ENCODE measurements around the gene PELI3.
A peak's percentile ranks its signal among the peaks of the same experiment; 100 is the strongest.
"Not testable (repeated sequence)": the region's sequence is repeated elsewhere in the genome, so short reads cannot be mapped to it uniquely, and the experiment has no call there.

The PELI3 gene

GRCh38 chr11:66466225-66467033 lies at the start of gene PELI3:
TSS of gene PELI3 (plus strand) at chr11:66466905. CDS start at chr11:66468129, 1,224 bp downstream.
- peak; percentile 93 for DNase-seq (ENCODE audit: low spot score)

DNA sequence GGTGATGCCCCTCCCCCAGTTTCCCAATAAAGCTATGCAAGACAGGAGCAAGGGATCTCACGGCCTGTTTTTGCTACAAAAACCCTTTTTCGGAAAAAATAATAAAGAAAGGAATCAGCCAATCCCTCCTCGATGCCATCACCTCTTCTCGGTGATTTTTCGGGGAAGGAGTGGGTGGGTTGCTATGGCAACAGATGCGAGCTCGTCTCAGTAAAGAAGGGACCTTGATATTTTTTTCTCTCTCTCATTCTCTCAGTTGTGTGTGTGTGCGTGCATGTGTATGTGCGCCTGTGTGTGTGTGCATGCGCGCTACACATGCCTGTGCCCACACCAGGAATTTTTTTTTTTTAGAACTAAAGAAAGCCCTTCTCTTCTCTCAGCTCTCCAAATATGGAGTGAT lies 49.7 kb upstream of the PELI3 start:
- no peak for DNase-seq (ENCODE audit: low spot score)

- no peak for DNase-seq (ENCODE audit: low spot score)
Measured at GRCh38 chr11:66418168-66418985, 48.3 kb upstream of the PELI3 start.

DNA sequence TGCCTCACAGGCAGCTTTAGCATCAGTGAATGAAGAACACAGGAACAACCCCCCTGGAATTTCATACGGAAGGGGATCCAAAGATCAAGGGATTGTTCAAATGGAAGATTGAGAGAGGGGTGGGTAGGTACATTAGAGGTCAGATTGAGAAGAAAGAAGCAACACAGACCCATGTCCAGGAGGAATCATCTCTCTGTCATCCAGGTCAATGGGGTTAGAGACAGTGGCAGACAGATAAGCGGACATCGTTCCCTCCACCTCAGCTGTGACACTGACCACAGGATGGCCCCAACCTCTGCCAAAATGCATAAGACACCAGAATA lies 47.8 kb upstream of the PELI3 start:
- no peak for DNase-seq (ENCODE audit: low spot score)

GRCh38 chr11:66419825-66420224 lies 46.9 kb upstream of the PELI3 start:
- DNase-seq (ENCODE audit: low spot score), result no peak

DNA sequence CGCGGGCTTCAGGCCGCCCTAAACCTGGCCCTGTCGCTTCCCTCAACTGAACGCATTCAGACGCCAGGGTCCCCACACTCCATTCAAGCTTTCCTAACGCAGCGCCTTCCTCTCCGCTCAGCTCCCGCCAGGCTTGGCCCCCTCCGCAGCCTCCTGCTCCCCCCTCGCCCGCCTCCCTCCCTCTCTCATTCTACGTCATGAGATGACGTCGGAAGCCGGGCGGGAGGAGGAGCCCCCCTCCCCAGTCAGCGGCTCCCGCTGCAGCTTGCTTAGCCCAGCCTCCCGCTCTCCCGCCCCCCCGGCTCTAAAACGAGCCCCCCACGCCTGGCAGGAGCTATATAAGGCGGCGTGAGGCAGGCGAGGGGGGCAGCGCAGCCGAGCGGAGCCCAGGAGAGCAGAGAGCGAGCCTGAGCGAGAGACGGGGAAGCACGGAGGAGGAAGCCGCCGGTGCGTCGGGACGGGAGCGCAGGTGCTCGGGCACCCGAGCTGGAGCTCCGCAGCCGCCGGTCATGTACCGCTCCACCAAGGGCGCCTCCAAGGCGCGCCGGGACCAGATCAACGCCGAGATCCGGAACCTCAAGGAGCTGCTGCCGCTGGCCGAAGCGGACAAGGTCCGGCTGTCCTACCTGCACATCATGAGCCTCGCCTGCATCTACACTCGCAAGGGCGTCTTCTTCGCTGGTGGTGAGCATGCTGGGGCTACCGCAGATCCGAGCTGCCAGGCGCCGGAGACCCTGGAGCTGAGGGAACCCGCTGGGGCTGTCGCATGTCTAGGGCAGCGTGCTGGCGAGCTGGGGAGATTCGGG lies 45.8 kb upstream of the PELI3 start, which contains the start of gene NPAS4:
Gene NPAS4 (plus strand): TSS at position 365 of the 806 bp plus-strand sequence. CDS start 145 bp downstream, at position 510.
- DNase-seq (ENCODE audit: low spot score), result no peak

- peak; percentile 83 for DNase-seq (ENCODE audit: low spot score)
Measured at GRCh38 chr11:66421492-66422205, 45.1 kb upstream of the PELI3 start.

GRCh38 chr11:66426314-66426713 lies 40.4 kb upstream of the PELI3 start:
- no peak for DNase-seq (ENCODE audit: low spot score)

GRCh38 chr11:66428933-66429332 lies 37.8 kb upstream of the PELI3 start:
- no peak for DNase-seq (ENCODE audit: low spot score)

- peak; percentile 57 for DNase-seq (ENCODE audit: low spot score)
Measured at GRCh38 chr11:66429983-66430602, 36.6 kb upstream of the PELI3 start.

- not testable (repeated sequence) for DNase-seq (ENCODE audit: low spot score)
Measured at GRCh38 chr11:66431287-66431686, 35.4 kb upstream of the PELI3 start.

DNA sequence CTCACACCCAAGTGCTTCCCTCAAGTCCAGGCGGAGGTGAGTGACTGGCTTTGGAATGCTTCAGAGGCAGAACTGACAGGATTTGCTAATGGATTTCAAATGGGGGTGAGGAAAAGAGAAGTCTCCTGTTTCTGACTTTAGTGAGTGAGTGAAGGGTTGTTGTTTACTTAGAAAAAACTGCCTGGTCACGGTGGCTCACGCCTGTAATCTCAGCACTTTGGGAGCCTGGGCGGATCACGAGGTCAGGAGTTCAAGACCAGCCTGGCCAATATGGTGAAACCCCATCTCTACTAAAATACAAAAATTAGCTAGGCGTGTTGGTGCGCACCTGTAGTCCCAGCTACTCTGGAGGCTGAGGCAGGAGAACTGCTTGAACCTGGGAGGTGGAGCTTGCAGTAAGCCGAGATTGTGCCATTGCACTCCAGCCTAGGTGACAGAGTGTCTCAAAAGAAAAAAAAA lies 34.8 kb upstream of the PELI3 start:
- not testable (repeated sequence) for DNase-seq (ENCODE audit: low spot score)

- DNase-seq (ENCODE audit: low spot score), result no peak
Measured at GRCh38 chr11:66432597-66432996, 34.1 kb upstream of the PELI3 start.

DNA sequence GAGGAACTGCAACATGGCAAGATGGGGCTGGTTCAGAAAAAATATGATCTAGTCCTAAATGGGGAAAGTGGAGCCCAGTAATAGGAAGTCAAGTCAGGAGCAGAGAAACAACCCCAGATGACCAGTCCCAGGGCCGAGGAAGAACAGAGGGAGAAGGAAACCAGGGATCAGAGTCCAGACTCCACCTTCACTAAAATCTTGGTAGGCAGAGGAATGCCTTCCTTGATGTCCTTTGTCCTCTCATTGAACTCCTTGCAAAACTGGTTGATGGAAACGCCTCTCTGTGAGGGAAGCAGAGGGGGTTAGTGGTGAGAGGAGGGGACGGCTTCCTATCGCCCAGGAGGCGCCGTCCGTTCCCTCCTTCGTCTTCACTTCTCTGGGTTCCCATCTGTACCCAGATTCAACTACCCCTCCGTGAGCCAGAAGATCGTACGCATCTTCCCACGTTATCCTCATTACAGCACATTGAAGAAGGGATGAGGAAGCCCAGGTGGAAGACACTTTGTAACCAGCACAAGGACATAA lies 28.7 kb upstream of the PELI3 start:
- no peak for DNase-seq (ENCODE audit: low spot score)

DNA sequence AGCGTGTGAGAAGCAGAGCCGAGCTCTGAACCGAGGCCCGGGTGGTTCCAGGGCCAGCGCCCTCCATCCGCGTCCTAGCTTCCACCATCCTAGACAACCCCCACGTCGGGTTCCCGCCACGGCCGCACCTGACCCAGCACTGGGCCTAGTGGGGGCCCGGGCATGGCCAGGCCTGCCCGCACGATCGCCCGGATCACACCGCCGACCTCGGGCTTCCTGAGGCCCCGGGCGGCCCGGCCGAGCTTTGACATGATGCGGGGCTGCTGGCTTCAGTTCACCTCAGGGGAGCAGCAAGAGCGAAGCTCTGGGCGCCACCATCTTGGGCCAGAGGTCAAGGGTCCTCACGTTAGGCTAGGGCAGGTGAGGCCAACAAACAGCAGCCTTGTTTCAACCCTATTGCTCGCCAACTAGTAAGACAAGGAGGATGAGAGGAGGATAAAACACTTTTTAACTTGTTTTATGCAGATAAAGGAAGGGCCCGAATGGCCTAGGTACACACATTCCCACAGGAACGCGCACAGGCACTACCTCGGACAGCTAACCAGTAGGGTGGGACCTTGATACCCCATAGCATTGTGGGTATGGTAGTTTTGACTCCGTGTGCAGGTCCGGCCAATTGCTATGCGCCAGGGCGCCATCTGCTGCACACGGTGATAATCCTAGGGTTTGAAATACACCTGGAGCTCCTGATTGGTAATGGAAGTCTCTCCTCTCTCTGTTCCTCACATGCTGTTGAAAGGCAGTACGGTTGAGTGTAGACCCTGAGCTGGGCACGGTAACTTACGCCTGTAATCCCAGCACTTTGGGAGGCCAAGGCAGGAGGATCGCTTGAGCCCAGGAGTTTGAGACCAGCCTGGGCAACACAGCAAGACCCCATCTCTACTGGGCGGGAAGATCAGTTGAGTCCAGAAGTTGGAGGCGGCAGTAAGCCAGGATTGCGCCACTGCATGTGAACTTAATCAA lies 27.9 kb upstream of the PELI3 start, which contains the start of gene MRPL11:
Gene MRPL11 (minus strand): TSS at position 345 of the 963 bp plus-strand sequence. CDS start 94 bp downstream, at position 251.
- DNase-seq (ENCODE audit: low spot score), result peak; percentile 92

DNA sequence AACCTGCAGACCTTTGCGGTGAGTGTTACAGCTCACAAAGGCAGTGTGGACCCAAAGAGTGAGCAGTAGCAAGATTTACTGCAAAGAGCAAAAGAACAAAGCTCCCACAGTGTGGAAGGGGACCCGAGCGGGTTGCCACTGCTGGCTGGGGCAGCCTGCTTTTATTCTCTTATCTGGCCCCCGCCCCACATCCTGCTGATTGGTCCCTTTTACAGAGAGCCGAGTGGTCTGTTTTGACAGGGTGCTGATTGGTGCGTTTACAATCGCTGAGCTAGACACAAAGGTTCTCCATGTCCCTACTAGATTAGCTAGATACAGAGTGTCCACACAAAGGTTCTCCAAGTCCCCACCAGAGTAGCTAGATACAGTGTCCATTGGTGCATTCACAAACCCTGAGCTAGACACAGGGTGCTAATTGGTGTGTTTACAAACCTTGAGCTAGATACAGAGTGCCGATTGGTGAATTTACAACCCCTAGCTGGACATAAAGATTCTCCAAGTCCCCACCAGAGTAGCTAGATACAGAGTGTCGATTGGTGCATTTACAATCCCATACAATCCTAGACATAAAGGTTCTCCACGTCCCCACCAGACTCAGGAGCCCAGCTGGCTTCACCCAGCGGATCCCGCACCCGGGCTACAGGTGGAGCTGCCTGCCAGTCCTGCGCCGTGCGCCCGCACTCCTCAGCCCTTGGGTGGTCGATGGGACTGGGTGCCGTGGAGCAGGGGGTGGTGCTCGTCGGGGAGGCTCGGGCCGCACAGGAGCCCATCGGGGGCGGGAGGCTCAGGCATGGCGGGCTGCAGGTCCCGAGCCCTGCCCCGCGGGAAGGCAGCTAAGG lies 26.4 kb upstream of the PELI3 start:
- not testable (repeated sequence) for DNase-seq (ENCODE audit: low spot score)

GRCh38 chr11:66440940-66441282 lies 25.8 kb upstream of the PELI3 start:
- not testable (repeated sequence) for DNase-seq (ENCODE audit: low spot score)

GRCh38 chr11:66443602-66444001 lies 23.1 kb upstream of the PELI3 start:
- DNase-seq (ENCODE audit: low spot score), result no peak

DNA sequence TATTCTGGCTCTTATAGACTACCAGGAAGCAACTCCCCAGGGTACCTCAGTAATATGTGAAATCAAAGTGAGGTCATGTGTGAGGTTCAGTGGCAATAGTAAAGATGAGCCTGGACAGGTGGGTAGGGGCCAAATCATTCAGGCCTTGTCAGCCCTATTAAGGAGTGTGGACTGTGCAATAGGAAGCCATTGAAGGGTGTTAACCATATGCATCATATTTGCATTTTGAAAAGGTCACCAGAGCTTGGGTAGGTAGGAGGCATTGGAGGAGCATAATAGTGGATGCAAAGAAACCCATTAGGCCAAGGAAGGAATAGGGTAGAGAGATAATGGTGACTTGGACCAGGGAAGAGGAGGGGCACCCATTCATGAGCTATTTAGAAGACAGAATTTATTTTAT lies 19.7 kb upstream of the PELI3 start:
- no peak for DNase-seq (ENCODE audit: low spot score)

All from globus pallidus (tissue), 1 donor.